MCF 10A (cell line): ENCODE measurements around the gene STK10. TPM values are rescaled to one million over a fixed set of nuclear protein-coding genes. Genes with fewer than 3 reads are reported as not detected.
A peak's percentile ranks its signal among the peaks of the same experiment; 100 is the strongest.

ENCODE experiments used
- BruUV-seq: library from RNA; stranded (reverse); fragments of 400-500 nt; replicated peaks from 2 replicates; lab custom pipeline; 2021; lab: Mats Ljungman, UMichigan
- CTCF ChIA-PET: fragments of 300-600 bp; sonication (Branson Sonifier 250); formaldehyde crosslinking; extraction: SDS; loops from one replicate; lab custom pipeline; 2021; ENCODE audit warnings: antibody characterized with exemption, inconsistent platforms; lab: Yijun Ruan, JAX
- POLR2A ChIA-PET: fragments of 300-600, 350-650 bp; sonication (Branson Sonifier 250); formaldehyde crosslinking; extraction: SDS; loops from one replicate; lab custom pipeline; 2020; ENCODE audit warnings: antibody characterized with exemption, inconsistent platforms; lab: Yijun Ruan, JAX
- DNase-seq: peaks from one replicate; pipeline ENCODE4 v3.0.0-alpha.2; 2018; ENCODE audit not compliant: unreplicated experiment
- H3K27ac Mint-ChIP-seq: one replicate; pipeline ENCODE4 v1.8.0; 2022; ENCODE audit warnings: mild to moderate bottlenecking, low read depth, mixed read lengths; ENCODE audit not compliant: unreplicated experiment
- H3K27me3 Mint-ChIP-seq: one replicate; pipeline ENCODE4 v1.8.0; 2022; ENCODE audit warnings: mixed read lengths; ENCODE audit not compliant: insufficient read depth, unreplicated experiment
- H3K36me3 Mint-ChIP-seq: one replicate; pipeline ENCODE4 v1.8.0; 2022; ENCODE audit warnings: mild to moderate bottlenecking, moderate library complexity, mixed read lengths; ENCODE audit not compliant: insufficient read depth, unreplicated experiment
- H3K4me1 Mint-ChIP-seq: one replicate; pipeline ENCODE4 v1.8.0; 2022; ENCODE audit warnings: mixed read lengths; ENCODE audit not compliant: insufficient read depth, unreplicated experiment
- H3K4me3 Mint-ChIP-seq: one replicate; pipeline ENCODE4 v1.8.0; 2022; ENCODE audit warnings: mild to moderate bottlenecking, moderate library complexity, mixed read lengths; ENCODE audit not compliant: unreplicated experiment
- H3K9me3 Mint-ChIP-seq: one replicate; pipeline ENCODE4 v1.8.0; 2022; ENCODE audit warnings: mixed read lengths; ENCODE audit not compliant: unreplicated experiment
- CTCF ChIP-seq: fragments of 200-600 bp; IDR thresholded peaks from one replicate; pipeline ENCODE4 v1.8.0; 2022; ENCODE audit warnings: antibody characterized with exemption, mild to moderate bottlenecking; ENCODE audit not compliant: unreplicated experiment
- intact Hi-C: fragments of 100-400 bp; cut with micrococcal nuclease; formaldehyde crosslinking; loops from 2 replicates; pipeline ENCODE4 v1.14.1; 2022
- total RNA-seq: library from RNA; stranded (reverse); gene quantifications from 2 replicates; pipeline ENCODE4 v1.2.3, GENCODE V29; 2022

Gene STK10
- total RNA-seq, 1 experiment from 2014 or later, result 46.5 TPM

DNA sequence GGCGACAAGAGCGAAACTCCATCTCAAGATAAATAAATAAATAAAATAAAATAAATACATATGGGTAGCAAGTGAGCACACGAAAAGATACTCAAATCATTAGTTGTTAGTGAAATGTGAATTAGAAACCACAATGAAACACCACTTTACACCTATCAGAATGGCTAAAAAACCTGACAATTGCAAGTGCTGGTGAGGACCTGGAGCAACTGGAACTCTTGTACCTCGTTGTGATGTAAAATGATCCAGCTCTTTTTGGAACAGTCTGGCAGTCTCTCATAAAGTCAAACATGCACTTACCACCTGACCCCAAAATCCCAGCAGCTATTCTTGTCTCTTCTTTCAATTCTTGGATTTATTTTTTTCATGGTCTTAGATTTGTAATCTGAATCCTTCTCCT is 112.4 kb downstream of the STK10 start:
- no peak overlapping the region for H3K27ac Mint-ChIP-seq
- intact Hi-C loops, result no loop called here
- peaks cover 59% of the 10 kb centered on the region for H3K36me3 Mint-ChIP-seq
- no peaks in the 10 kb centered on the region for H3K27me3 Mint-ChIP-seq
- peaks cover 8% of the 10 kb centered on the region for H3K9me3 Mint-ChIP-seq
- CTCF ChIA-PET, result interaction anchor here (0.9 to 1.4 kb wide), 2 partner anchors 11 to 163 kb away, joined by 3 read pairs; no protein-coding TSS in a partner anchor
- no peaks in the 10 kb centered on the region for H3K4me1 Mint-ChIP-seq
- BruUV-seq, result no TSS peak
- H3K4me3 Mint-ChIP-seq, result no peak overlapping the region
- DNase-seq, result no peak
- POLR2A ChIA-PET, result no interaction called here
- TF ChIP-seq CTCF, result no peak

GRCh38 chr5:172074896-172075295 is 113.1 kb downstream of the STK10 start:
- Mint-ChIP-seq H3K4me3 (no peak overlapping the region), H3K27ac (no peak overlapping the region), H3K4me1 (no peaks in the 10 kb centered on the region), H3K36me3 (peaks cover 53% of the 10 kb centered on the region), H3K27me3 (no peaks in the 10 kb centered on the region), H3K9me3 (peaks cover 8% of the 10 kb centered on the region)
- TF ChIP-seq CTCF, result no peak
- BruUV-seq, result no TSS peak
- intact Hi-C loops, result no loop called here
- no peak for DNase-seq
- CTCF ChIA-PET, result interaction anchor here (0.6 to 1.4 kb wide), 2 partner anchors 151 to 162 kb away, joined by 3 to 5 read pairs; no protein-coding TSS in a partner anchor
- POLR2A ChIA-PET, result interaction anchor here (0.7 to 0.8 kb wide), 2 partner anchors 19 to 113 kb away, joined by 3 read pairs; partner anchors contain the start of gene STK10

DNA sequence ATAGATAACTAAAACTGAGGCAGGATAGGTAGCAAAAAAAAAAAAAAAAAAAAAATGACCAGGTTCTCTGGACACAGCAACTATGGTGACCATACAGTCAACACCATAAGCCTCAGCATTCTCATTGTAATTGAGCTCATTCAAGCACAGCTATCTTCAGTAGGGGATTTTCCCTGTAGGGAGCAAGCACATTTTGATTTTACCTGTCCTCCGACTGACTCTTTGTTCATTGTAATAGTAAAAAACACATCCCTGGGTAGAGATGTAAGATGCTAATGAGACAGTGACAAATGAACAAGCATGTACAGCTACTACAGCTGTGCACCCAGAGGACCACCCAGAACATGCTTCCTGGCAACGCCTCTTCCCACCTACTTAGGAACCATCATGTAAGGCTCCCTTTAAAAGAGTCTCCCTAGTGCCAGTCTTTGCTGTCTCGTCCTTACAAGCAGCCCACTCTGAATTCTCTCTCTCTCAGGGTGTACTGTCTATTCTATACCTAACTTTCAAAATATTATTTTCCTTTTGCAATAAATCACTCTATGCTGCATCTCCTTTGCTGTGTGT is 116.6 kb downstream of the STK10 start:
- intact Hi-C loops, result no loop called here
- DNase-seq, result no peak
- Mint-ChIP-seq H3K4me1 (no peaks in the 10 kb centered on the region), H3K27me3 (no peaks in the 10 kb centered on the region), H3K4me3 (no peak overlapping the region), H3K36me3 (peaks cover 41% of the 10 kb centered on the region), H3K27ac (no peak overlapping the region), H3K9me3 (peaks cover 8% of the 10 kb centered on the region)
- ChIA-PET POLR2A (no interaction called here), CTCF (interaction anchor here (0.6 to 5.0 kb wide), 4 partner anchors 8 to 160 kb away, joined by 3 to 46 read pairs (median 4); no protein-coding TSS in a partner anchor)
- BruUV-seq, result no TSS peak
- TF ChIP-seq CTCF, result no peak

DNA sequence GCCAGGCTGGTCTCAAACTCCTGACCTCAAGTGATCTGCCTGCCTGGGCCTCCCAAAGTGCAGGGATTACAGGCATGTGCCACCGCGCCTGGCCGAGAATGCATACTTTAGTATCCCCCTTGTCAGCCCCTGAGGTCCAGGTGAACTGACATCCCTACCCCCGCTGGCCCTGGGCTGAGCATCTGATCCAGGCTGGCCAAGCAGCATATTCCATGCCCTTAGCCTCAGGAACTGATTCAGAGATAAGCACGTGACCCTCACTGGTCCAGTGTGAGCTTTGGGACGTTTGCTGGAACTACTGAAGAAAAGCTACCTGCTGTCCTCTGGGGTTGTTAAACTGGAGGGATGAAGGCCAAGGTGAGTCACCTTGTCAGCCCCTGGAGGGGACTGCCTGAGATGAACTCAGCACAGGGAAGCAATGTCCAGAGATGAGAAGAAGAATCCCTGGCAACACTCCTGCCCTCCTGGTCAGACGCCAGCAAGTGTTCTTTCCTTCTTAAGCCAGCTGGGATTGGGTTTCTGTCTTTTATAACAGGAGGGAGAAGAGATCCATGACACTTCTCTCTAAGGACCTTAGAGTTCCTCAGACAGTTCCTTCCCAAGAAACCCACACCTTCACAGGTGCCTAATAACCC is 122.5 kb downstream of the STK10 start:
- no peaks in the 10 kb centered on the region for H3K4me1 Mint-ChIP-seq
- DNase-seq, result peak; percentile 47
- intact Hi-C loops, result no loop called here
- H3K36me3 Mint-ChIP-seq, result peaks cover 44% of the 10 kb centered on the region
- no peak overlapping the region for H3K4me3 Mint-ChIP-seq
- ChIA-PET CTCF (interaction anchor here (0.5 to 2.6 kb wide), 8 partner anchors 10 to 494 kb away, joined by 3 to 11 read pairs (median 3); partner anchors contain the start of gene STK10), POLR2A (no interaction called here)
- H3K27me3 Mint-ChIP-seq, result no peaks in the 10 kb centered on the region
- H3K27ac Mint-ChIP-seq, result peak overlapping the region; percentile 69
- H3K9me3 Mint-ChIP-seq, result no peaks in the 10 kb centered on the region
- no TSS peak for BruUV-seq
- TF ChIP-seq CTCF, result no peak
